T-helper 1 cell treated with Interleukin-12 subunit alpha and Interleukin-12 subunit beta and Interleukin-4 antibody, amounts not matched to agents 30 ng/mL and 1 ng/mL, for 36 hours (primary cell): ENCODE measurements around the gene RAB14. TPM values are rescaled to one million over a fixed set of nuclear protein-coding genes. Genes with fewer than 3 reads are reported as not detected.

Experiments
- intact Hi-C: fragments of 100-400 bp; cut with micrococcal nuclease; formaldehyde crosslinking; loops from one replicate; pipeline ENCODE4 v1.15.1; 2024
- total RNA-seq: library from RNA; stranded (reverse); gene quantifications from 2 replicates; pipeline ENCODE4 v1.2.3, GENCODE V29; 2022

The RAB14 gene
- total RNA-seq: 60.5 and 65.1 TPM in 2 replicates

DNA sequence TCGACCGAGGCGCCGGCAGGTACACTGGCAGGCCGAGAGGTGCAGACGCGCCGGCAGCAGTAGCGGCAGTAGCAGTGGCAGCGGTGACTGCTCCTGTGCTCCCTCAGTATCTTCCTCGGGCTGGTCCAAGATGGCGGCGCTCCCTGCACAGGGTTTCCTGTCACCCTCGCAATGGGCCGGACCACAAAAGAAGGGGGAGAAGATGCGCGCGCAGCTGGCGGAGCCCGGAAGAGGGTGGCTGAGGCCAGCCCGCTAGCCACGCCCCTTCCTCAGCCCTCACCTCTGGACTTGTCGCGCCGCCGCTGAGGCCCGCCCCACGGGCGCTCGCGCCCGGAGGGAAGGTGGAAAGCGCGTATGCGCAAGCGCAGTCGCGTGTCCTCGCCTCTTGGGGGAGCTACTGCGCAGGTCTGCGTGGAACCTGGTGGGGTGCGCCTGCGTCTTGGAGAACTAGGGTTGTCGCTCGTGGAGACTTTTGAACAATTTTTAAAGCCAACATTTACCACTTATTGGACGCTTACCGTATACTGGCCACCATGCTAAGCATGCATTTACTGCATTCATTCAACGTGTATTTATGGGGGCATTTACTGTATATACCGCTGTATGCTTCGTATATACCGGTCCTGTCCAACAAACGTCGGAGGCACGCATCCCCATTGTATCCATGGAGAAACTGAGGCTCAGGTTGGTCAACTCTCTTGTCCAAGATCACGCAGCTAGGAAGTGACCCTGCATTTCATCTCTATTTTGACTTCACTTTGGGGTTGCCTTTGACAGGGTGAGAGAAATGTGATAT lies at the start of gene RAB14:
Gene RAB14 (minus strand): TSS at position 132 of the 796 bp plus-strand sequence. CDS start 8,457 bp downstream, outside the sequence.
- intact Hi-C loops: loop anchor here (1.0 to 5.0 kb wide), 14 partner anchors 45 to 621 kb away; partner anchors contain the start of genes CDK5RAP2, CNTRL, FBXW2 and GSN

DNA sequence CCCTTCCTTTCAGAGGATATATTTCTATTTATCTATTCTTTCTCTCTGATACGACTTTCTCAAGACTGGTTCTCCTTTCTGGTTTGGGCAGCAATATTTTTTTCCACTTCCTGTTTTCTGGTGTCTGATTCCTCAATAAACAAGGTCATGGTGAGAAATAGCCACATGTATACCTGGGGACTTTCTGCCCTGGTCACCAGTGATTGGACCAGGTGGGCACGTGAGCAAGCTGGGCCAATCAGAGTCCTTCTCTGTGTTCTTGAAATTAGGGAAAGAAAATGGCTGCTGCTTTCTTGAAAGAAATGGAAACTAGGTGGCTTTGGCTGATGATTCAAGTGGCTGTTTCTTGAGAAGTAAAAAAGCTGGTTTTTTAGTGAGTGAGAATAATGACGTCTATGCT lies 47.9 kb upstream of the RAB14 start:
- intact Hi-C loops: no loop called here

DNA sequence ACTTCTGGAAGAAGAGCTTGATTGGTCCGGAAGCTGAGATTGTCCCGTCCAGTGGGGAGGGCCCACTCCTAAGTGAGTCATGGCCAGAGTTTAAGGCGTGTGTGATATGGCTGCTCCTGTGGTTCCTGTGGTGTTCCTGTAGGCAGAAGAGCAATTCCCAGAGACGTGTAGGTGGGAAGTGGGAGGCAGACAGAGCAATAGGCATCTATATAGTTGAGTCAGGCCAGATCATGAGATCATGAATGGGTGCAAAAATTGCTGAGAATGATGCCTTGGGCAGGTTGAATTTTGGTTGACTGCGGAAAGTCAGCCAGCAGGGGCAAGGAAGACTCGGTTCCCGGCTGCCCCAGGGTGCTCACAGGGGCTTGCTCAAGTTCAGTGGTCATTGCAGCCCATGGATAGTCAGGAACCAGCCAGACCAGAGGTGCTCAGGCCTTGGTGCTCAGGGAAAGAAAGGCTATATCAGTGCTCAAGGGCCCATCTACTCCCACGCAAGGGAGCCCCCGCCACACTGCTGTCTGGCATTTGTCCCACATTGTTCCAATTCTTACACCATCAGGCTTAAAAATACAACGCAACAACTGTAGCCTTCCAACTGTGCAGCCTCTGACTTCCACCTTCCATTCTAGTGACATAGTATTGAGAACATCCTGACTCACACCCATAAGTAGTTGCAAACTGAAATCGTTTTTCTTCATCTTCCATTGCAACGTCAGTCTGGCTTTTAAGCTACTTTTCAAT lies 45.3 kb upstream of the RAB14 start:
- intact Hi-C loops: no loop called here

DNA sequence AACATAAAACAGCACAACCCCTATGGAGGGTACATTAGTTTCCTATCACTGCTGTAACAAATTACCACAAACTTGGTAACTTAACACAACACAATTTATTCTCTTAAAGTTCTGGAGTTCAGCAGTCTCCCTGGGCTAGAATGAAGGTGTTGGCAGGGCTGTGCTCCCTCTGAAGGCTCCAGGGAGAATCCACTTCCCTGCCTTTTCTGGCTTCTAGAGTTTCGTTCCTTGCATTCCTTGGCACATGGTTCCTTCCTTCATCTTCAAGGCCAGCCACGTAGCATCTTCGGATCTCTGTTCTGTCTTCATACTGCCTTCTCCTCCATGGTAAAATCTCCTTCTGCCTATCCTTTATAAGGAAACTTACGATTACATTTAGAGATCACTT lies 41.3 kb upstream of the RAB14 start:
- intact Hi-C loops: no loop called here

DNA sequence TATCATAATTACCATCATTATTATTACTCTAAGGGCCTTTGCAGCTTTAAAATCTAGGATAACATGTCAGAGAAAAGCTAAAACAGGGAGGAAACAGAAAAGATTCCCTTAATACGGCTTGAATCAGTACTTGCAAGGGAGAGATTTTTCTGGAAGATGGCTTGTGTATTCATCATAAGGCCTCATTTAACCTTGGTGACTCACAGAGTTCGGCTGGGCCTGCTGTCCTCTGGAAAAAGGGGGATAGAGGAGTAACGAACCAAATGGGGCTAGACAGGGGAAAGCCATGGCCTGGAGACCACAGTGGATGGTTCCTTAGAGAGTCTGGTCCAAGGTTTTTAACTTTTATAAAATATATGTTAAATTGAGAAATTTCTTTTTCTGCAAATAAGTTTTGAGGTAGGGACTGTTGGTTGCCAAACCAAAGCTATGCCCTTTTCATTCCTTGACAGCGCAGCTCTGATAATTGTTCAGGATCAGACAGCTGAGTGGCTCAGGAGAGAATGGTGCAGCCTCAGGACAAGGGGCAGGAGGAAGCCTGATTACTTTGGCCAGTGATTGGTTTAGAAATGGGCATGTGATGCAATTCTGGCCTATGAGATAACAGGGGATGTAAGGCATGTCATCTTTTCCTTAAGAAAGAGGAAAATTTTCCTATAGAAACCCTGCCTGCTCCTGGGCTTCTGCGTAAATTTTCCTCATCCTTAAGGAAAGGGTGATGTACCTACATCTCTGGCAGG lies 40.7 kb upstream of the RAB14 start:
- intact Hi-C loops: no loop called here

DNA sequence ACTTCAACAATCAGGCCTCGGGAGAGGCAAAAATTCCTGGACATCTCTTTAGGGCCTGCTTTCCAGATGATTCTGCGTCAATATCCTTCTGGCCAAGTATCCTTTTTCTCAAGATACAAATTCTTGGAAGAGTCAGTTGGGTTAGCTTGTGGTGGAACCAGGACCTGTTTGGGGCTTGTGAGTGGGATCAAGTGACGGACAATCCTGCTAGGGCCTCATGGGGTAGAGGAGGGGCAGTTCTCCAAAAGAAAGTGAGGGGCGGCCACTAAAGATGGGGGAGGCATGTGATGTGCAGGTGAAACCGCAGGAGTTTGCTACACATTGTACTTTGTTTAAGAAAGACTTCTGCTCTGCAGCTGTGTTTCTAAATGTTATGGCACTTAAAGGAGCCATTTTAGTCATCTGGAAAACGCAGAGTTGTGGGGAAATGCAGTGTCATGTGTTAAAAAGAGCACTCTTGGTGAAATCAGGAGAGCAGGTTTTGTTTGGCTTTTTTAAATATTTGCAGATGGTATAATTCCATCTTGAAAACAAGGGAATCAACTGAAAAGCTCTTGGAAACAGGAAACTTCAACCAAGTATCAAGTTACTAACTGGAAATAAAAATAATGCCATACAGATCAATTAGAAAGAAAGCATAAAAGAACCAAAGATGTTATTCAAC lies 38.9 kb upstream of the RAB14 start:
- intact Hi-C loops: no loop called here

DNA sequence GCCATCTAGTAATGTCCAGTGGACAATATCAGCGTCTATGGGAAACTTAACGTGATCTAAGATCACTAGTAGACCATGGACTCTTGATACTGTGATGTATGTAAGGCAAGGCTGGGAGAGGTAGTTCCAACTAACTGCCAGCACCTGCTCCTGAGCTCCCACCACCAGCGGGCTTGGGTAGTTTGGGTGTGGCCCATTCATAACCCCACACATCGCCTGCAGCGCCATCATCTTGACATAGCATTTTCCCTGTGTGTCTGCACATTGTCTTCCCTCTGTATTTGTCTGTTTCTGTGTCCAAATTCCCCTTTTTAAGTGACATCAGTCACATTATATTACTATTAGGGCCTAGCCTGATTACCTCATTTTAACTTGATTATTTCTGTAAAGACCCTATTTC lies 38.2 kb upstream of the RAB14 start:
- intact Hi-C loops: no loop called here

DNA sequence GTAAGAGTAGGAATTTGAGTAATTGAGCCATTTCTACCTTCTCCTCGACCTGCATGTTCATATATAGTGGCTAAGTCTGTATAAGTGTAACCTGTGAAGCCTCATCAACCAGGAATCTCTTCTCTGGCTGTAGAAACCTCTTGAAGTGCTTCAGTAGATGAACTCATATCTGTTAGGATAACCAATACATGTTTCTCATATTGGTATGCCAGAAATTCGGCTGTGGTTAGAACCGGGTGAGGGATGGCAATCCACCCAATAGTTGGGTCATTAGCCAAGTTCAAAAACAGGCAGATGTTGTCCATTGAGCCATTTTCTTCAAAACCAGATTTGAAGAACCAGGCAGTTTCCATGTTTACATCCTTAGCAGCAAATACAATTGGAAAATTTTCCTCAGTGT lies 37.4 kb upstream of the RAB14 start:
- intact Hi-C loops: no loop called here

DNA sequence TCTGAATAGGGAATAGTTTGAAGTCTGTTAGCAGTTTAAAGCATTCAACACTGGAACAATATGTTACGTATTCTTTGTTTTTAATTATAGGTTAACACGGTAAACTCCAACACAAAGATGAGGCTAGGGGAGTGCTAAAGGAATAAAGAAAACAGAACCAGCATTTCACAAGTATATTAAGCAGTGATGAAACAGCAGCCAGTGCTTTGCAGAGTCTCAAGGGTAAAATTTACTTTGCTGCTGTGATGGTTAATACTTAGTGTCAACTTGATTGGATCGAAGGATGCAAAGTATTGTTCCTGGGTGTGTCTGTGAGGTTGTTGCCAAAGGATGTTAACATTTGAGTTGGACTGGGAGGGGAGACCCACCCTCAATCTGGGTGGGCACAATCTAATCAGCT lies 36.2 kb upstream of the RAB14 start:
- intact Hi-C loops: no loop called here

DNA sequence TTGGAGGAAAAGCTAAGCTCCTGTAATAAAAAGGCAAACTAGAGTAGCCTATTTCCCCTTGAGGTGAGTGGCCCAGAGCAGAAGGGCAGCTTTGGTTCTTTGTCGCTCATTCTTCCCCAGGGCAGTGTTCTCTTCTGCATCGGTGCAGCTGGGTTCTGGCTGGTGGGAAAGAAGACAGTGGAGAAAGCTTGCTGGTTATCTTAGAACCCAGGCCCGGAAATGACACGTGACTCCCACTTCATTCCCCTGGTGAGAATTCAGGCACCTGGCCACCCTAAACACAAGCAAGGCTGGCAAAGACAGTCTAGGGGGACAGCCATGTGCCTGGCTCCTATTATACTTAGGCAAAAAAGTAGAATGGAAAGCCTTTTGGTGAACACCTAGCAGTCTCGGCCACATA lies 33.8 kb upstream of the RAB14 start:
- intact Hi-C loops: no loop called here

DNA sequence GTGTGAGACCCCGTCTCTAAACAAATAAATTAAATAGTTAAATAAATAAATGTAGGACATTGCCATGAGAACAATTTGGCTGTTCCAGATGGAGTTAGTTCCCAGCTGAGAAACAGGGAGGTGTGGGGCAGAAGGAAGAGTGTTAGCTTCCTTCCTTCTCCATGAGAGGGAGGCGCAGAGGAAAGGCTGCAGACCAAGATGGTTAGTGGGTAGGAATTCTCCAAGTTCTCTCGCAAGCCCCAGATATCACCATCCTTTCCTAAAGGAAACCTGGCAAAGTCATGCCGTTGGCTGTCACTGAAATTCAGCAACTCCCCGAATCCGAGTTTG lies 33.1 kb upstream of the RAB14 start:
- intact Hi-C loops: no loop called here

DNA sequence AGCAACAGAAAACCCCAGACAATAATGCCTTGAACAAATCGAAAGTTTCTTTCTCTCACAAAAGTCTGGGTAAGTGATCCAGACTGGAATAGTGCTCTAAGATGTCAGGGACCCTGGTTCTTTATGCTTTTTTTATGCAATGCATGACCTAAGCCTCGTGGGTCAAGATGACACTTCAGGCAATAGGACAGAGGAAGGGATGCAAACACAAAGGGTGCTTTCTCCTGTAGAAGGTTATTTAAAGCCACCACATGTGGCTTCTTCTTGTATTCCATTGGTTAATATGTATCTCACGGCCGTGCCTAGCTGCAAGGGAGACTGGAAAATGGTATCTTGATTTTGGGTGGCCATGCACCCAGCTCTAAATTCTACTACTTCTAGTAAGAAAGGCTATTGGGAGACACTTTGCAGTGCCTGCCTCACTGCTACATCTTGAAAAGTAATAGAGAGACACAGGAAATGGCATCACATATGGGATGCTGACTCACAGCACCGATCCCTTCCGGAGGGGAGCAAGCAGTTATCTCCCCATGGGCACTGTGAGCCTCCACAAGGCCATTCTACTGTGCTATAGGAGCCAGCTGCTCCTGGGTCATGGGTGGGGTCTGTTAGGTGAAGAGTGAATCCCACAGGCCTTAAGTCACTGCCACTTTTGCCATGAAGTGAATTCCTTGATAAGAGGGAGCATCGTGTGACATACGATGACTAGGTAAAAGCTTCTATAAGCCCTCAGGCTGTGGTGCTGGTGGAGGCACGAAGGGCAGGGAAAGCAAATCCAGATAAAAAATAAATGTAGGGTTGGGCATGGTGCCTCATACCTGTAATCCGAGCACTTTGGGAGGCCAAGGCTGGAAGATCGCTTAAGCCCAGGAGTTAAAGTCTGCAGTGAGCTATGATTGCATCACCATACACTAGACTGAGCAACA lies 32.5 kb upstream of the RAB14 start:
- intact Hi-C loops: no loop called here

DNA sequence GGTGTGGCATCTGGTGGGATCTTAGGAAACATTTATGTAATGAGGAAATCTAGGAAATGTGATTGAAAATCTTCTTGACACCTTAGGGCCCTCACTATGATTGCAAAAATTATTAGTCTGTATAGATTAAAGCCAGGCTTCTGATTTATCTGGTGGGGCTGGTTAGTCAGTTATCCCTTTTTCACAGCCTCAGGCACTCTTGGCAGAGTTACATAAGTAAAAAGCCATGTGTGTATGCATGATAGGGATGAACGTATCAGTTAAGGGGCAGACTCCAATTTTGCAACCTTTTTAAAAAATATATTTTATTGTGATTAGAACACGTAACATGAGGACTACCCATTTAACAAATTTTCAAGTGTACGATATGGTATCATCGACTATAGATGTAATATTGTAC lies 30.6 kb upstream of the RAB14 start:
- intact Hi-C loops: no loop called here

DNA sequence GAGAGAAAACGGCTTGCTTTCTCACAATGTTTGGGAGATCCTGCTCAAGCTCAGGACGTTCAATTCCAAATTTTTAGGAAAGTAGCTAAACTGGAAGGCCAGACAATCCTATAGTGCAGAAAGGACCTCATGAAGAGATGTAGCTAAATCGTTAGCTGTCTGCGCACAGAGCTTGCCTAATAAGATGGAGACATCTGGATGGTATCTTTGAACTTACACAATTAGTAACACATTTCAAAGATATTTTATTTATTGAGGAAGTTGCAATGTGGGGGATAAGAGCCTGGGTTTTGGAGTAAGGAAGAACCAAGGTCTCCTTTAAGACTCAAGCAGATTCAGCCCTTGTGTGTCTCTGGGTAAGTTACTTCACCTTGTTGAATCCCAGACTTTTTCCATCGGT lies 28.6 kb upstream of the RAB14 start:
- intact Hi-C loops: no loop called here

DNA sequence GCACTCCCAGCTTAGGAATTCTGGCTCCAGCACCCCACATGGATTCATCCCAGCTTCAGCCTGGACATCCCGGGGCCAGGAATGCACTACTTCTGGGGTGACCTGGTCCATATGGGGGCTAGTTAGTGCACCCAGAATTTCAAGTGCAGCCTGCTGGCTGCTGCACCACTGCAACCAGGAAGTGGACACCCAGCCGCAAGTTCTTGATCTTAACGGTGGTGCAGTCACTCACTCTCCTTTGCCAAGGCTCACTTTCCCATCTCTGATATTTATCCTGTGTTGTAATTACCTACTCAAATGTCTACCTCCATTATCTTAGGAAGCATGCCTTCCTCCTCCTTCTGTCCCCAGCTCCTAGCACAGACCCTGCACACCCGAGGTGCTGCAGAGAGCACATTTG lies 26.2 kb upstream of the RAB14 start:
- intact Hi-C loops: no loop called here

DNA sequence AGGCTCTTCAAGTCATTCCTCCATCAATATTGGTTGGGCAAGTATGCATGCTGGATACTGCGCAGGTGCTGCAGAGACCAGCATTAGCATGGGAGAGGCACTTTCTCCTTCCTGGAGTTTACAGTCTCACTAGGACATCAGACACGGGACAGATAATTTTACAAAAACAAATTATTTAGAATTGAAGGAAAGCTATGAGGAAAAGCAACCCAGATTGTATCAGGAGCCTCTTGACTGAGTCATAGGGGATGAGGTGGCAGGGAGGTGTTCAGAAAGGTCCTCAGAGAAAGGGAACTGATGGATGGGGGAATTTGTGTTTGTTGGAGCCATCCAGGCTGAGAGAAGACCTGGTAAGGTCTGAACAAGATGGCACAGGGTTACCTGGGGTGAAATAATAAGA lies 24.5 kb upstream of the RAB14 start:
- intact Hi-C loops: no loop called here

DNA sequence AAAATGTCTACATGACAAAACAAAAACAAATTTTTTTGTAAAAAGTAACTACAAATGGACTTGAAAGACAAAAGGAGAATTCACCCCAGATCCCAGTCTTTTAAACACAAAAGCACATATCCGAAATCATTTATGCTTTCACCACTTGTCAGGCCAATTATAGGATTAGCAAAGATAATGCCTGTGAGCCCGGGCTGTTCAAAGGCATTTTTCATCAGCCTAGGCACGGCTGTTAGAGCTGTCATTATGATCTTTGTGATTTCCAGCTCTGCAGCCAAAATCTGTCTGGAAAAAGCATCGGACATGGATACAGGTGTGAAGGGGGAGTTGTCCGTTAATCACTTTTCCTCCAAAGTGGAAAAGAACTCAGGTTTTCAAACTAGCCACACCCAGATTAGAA lies 23.6 kb upstream of the RAB14 start:
- intact Hi-C loops: no loop called here

DNA sequence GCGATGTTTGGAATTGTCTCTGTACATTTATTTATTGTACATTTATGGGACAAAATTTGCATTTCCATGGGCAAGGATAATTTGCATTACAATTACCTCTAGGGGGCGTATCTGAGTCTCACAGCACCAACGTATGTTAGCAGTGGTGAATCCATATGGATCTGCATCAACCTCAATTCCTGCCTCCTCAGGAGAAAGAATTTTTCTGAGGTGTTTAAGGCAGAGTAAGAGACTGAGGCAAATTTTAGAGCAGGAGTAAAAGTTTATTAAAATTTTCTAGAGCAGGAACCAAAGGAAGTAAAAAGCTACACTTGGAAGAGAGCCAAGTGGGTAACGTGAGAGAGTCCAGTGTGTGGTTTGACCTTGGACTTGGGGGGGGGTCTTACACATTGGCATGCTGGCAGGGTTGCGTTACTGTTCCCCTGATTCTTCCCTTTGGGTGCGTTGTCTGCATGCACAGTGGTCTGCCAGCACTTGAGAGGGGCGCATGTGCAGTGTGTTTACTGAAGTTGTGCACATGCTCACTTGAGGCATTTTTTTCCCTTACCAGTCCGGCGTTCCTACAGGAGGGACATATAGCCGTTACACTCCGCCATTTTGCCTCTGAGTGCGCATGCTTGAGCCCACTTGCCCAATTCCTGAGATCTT lies 21.0 kb upstream of the RAB14 start:
- intact Hi-C loops: loop anchor here (2.0 kb wide), 1 partner anchor 56 kb away; no protein-coding TSS in a partner anchor

DNA sequence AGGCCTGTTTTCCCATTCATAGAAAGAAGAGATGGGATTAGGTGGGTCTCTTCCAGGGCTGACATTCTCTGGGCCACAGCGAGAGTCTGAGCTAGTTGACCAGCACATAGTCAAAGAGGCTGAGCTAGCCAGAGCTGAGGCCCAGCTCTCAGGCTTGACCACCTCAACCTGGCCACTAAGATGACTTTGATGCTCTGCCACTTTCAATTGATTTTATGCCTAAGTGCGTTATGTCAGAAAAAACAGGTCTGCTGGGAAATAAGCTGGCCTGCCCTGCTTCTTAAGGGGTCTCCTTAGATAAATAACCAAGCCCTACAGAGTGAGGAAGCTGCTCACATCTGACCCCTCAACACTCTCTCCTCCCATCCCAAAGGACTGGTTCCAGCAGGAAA lies 20.0 kb upstream of the RAB14 start:
- intact Hi-C loops: loop anchor here (2.0 kb wide), 1 partner anchor 57 kb away; no protein-coding TSS in a partner anchor
